NCI-H187 treated with DMSO at 0.1 percent for 48 hours (cell line): ENCODE results near the gene HES3.

Experiments used
- DNase-seq: peaks from one replicate; lab custom pipeline; 2025; lab: John Stamatoyannopoulos, UW

HES3 gene

GRCh38 chr1:6280761-6281451 is 36.9 kb downstream of the HES3 start:
- no peak for DNase-seq

GRCh38 chr1:6281511-6282402 is 37.8 kb downstream of the HES3 start:
- no peak for DNase-seq

- DNase-seq, result no peak
Observed at GRCh38 chr1:6282577-6283270, 38.7 kb downstream of the HES3 start.

- no peak for DNase-seq
Observed at GRCh38 chr1:6285336-6285735, 41.4 kb downstream of the HES3 start.

- no peak for DNase-seq
Observed at GRCh38 chr1:6286266-6286665, 42.3 kb downstream of the HES3 start.

GRCh38 chr1:6287029-6287428 is 43.0 kb downstream of the HES3 start:
- no peak for DNase-seq

GRCh38 chr1:6287431-6287886 is 43.5 kb downstream of the HES3 start:
- DNase-seq, result no peak

- no peak for DNase-seq
Observed at GRCh38 chr1:6288026-6288425, 44.0 kb downstream of the HES3 start.

- no peak for DNase-seq
Observed at GRCh38 chr1:6288665-6289064, 44.7 kb downstream of the HES3 start.

- DNase-seq, result no peak
Observed at GRCh38 chr1:6292102-6292501, 48.1 kb downstream of the HES3 start.

- DNase-seq, result no peak
Observed at GRCh38 chr1:6294080-6294889, 50.3 kb downstream of the HES3 start.

GRCh38 chr1:6294890-6295556 is 51.0 kb downstream of the HES3 start:
- DNase-seq, result no peak
